ENCODE data around the gene PDLIM7.
A peak's percentile ranks its signal among the peaks of the same experiment; 100 is the strongest.

PDLIM7 gene

GRCh38 chr5:177454397-177455035 is 42.9 kb downstream of the PDLIM7 start:
- no peaks in the 10 kb centered on the region for H3K27me3 ChIP-seq (replicated peaks in 2 of 5; ENCODE audit: control insufficient read depth in 4 of 5, insufficient read depth in 5 of 5, low read length in 4 of 5)
- POLR2A ChIA-PET, result interaction anchor here (0.5 to 5.2 kb wide), 16 partner anchors 9 to 70 kb away, joined by 3 to 59 read pairs (median 4); partner anchors contain the start of genes PDLIM7, PRR7 and SLC34A1
- under 1% methylated on average over 78 of the region's 84 CpGs for WGBS (ENCODE audit: insufficient coverage)
- H3K36me3 ChIP-seq (ENCODE audit: control insufficient read depth in 4 of 4, insufficient read depth in 4 of 4, low read length in 3 of 4), result peaks cover 2 to 12% (median 4%) of the 10 kb centered on the region in 4 experiments
- H3K27ac ChIP-seq (ENCODE audit: insufficient read depth in 1 of 2, low read depth in 1 of 2, low read length in 2 of 2, poor library complexity in 1 of 2, severe bottlenecking in 2 of 2), result peak overlapping the region in 1 of 2 experiments; percentile 68
- peak overlapping the region; percentile 68 to 87 (median 77) for H3K4me3 ChIP-seq (ENCODE audit: control insufficient read depth in 1 of 7, extremely low read depth in 1 of 7, insufficient read depth in 4 of 7, low read depth in 2 of 7, low read length in 6 of 7)
- DNase-seq, result peak; percentile 88 to 92 (median 91)
- H3K4me1 ChIP-seq (ENCODE audit: control extremely low read depth in 1 of 4, control insufficient read depth in 4 of 4, insufficient read depth in 4 of 4, low read length in 3 of 4), result peaks cover 0 to 40% (median 39%) of the 10 kb centered on the region in 4 experiments
- CTCF ChIA-PET, result interaction anchor here (1.0 to 26.2 kb wide), 20 partner anchors 9 to 137 kb away, joined by 3 to 509 read pairs (median 8); partner anchors contain the start of genes DOK3, F12, GRK6 and PDLIM7
- no peaks in the 10 kb centered on the region for H3K9me3 ChIP-seq (ENCODE audit: control extremely low read depth in 1 of 5, control insufficient read depth in 4 of 5, insufficient read depth in 2 of 5, low read depth in 1 of 5, low read length in 4 of 5)

GRCh38 chr5:177453852-177454396 is 43.5 kb downstream of the PDLIM7 start:
- ChIA-PET CTCF (interaction anchor here (0.7 to 26.2 kb wide), 14 partner anchors 9 to 108 kb away, joined by 3 to 509 read pairs (median 10); partner anchors contain the start of genes F12, GRK6, PFN3 and PRR7), POLR2A (interaction anchor here (0.6 to 5.2 kb wide), 9 partner anchors 9 to 95 kb away, joined by 3 to 59 read pairs (median 4); partner anchors contain the start of gene PRR7)
- Histone ChIP-seq H3K4me1 (ENCODE audit: control extremely low read depth in 1 of 4, control insufficient read depth in 4 of 4, insufficient read depth in 4 of 4, low read length in 3 of 4) (peaks cover 0 to 40% (median 39%) of the 10 kb centered on the region in 4 experiments), H3K36me3 (ENCODE audit: control insufficient read depth in 4 of 4, insufficient read depth in 4 of 4, low read length in 3 of 4) (peaks cover 2 to 10% (median 3%) of the 10 kb centered on the region in 4 experiments), H3K4me3 (ENCODE audit: control insufficient read depth in 1 of 7, extremely low read depth in 1 of 7, insufficient read depth in 4 of 7, low read depth in 2 of 7, low read length in 6 of 7) (peak overlapping the region; percentile 27 to 87 (median 77)), H3K27me3 (replicated peaks in 2 of 5; ENCODE audit: control insufficient read depth in 4 of 5, insufficient read depth in 5 of 5, low read length in 4 of 5) (no peaks in the 10 kb centered on the region), H3K27ac (ENCODE audit: insufficient read depth in 1 of 2, low read depth in 1 of 2, low read length in 2 of 2, poor library complexity in 1 of 2, severe bottlenecking in 2 of 2) (peak overlapping the region in 1 of 2 experiments; percentile 14), H3K9me3 (ENCODE audit: control extremely low read depth in 1 of 5, control insufficient read depth in 4 of 5, insufficient read depth in 2 of 5, low read depth in 1 of 5, low read length in 4 of 5) (no peaks in the 10 kb centered on the region)
- DNase-seq, result peak; percentile 46 to 89 (median 86)
- 1% methylated on average over 22 of the region's 31 CpGs for WGBS (ENCODE audit: insufficient coverage)

- Histone ChIP-seq H3K4me3 (ENCODE audit: control insufficient read depth in 1 of 7, extremely low read depth in 1 of 7, insufficient read depth in 4 of 7, low read depth in 2 of 7, low read length in 6 of 7) (peak overlapping the region in 2 of 7 experiments; percentile 81 to 87), H3K9me3 (ENCODE audit: control extremely low read depth in 1 of 5, control insufficient read depth in 4 of 5, insufficient read depth in 2 of 5, low read depth in 1 of 5, low read length in 4 of 5) (no peaks in the 10 kb centered on the region), H3K4me1 (ENCODE audit: control extremely low read depth in 1 of 4, control insufficient read depth in 4 of 4, insufficient read depth in 4 of 4, low read length in 3 of 4) (peaks cover 0 to 47% (median 46%) of the 10 kb centered on the region in 4 experiments), H3K27ac (ENCODE audit: insufficient read depth in 1 of 2, low read depth in 1 of 2, low read length in 2 of 2, poor library complexity in 1 of 2, severe bottlenecking in 2 of 2) (no peak overlapping the region), H3K27me3 (replicated peaks in 2 of 5; ENCODE audit: control insufficient read depth in 4 of 5, insufficient read depth in 5 of 5, low read length in 4 of 5) (no peaks in the 10 kb centered on the region), H3K36me3 (ENCODE audit: control insufficient read depth in 4 of 4, insufficient read depth in 4 of 4, low read length in 3 of 4) (no peaks in the 10 kb centered on the region)
- no peak for DNase-seq
- ChIA-PET CTCF (interaction anchor here (0.7 to 26.2 kb wide), 12 partner anchors 10 to 107 kb away, joined by 3 to 509 read pairs (median 10); partner anchors contain the start of genes F12, GRK6, PFN3 and PRR7), POLR2A (interaction anchor here (0.5 to 5.2 kb wide), 7 partner anchors 8 to 427 kb away, joined by 3 to 59 read pairs (median 4); partner anchors contain the start of gene PRR7)
- 97% methylated on average over 16 of the region's 17 CpGs for WGBS (ENCODE audit: insufficient coverage)
Measured at GRCh38 chr5:177452688-177453638, 44.4 kb downstream of the PDLIM7 start.

GRCh38 chr5:177450667-177451424 is 46.6 kb downstream of the PDLIM7 start:
- H3K27ac ChIP-seq (ENCODE audit: insufficient read depth in 1 of 2, low read depth in 1 of 2, low read length in 2 of 2, poor library complexity in 1 of 2, severe bottlenecking in 2 of 2), result no peak overlapping the region
- ChIA-PET POLR2A (interaction anchor here (1.2 kb wide), 1 partner anchor 48 kb away, joined by 3 read pairs; no protein-coding TSS in a partner anchor), CTCF (interaction anchor here (1.5 to 26.2 kb wide), 6 partner anchors 9 to 62 kb away, joined by 3 to 509 read pairs (median 184); partner anchors contain the start of genes F12, GRK6, PFN3 and PRR7)
- H3K4me1 ChIP-seq (ENCODE audit: control extremely low read depth in 1 of 4, control insufficient read depth in 4 of 4, insufficient read depth in 4 of 4, low read length in 3 of 4), result peaks cover 0 to 52% (median 49%) of the 10 kb centered on the region in 4 experiments
- DNase-seq, result no peak
- H3K4me3 ChIP-seq (ENCODE audit: control insufficient read depth in 1 of 7, extremely low read depth in 1 of 7, insufficient read depth in 4 of 7, low read depth in 2 of 7, low read length in 6 of 7), result no peak overlapping the region
- no peaks in the 10 kb centered on the region for H3K27me3 ChIP-seq (replicated peaks in 2 of 5; ENCODE audit: control insufficient read depth in 4 of 5, insufficient read depth in 5 of 5, low read length in 4 of 5)
- no peaks in the 10 kb centered on the region for H3K9me3 ChIP-seq (ENCODE audit: control extremely low read depth in 1 of 5, control insufficient read depth in 4 of 5, insufficient read depth in 2 of 5, low read depth in 1 of 5, low read length in 4 of 5)
- no peaks in the 10 kb centered on the region for H3K36me3 ChIP-seq (ENCODE audit: control insufficient read depth in 4 of 4, insufficient read depth in 4 of 4, low read length in 3 of 4)
- 95% methylated on average over 5 of the region's 10 CpGs for WGBS (ENCODE audit: insufficient coverage)

GRCh38 chr5:177449140-177450061 is 48.0 kb downstream of the PDLIM7 start:
- Histone ChIP-seq H3K9me3 (ENCODE audit: control extremely low read depth in 1 of 5, control insufficient read depth in 4 of 5, insufficient read depth in 2 of 5, low read depth in 1 of 5, low read length in 4 of 5) (no peaks in the 10 kb centered on the region), H3K4me1 (ENCODE audit: control extremely low read depth in 1 of 4, control insufficient read depth in 4 of 4, insufficient read depth in 4 of 4, low read length in 3 of 4) (peaks cover 0 to 56% (median 38%) of the 10 kb centered on the region in 4 experiments), H3K4me3 (ENCODE audit: control insufficient read depth in 1 of 7, extremely low read depth in 1 of 7, insufficient read depth in 4 of 7, low read depth in 2 of 7, low read length in 6 of 7) (no peak overlapping the region), H3K27me3 (replicated peaks in 2 of 5; ENCODE audit: control insufficient read depth in 4 of 5, insufficient read depth in 5 of 5, low read length in 4 of 5) (no peaks in the 10 kb centered on the region), H3K36me3 (ENCODE audit: control insufficient read depth in 4 of 4, insufficient read depth in 4 of 4, low read length in 3 of 4) (no peaks in the 10 kb centered on the region), H3K27ac (ENCODE audit: insufficient read depth in 1 of 2, low read depth in 1 of 2, low read length in 2 of 2, poor library complexity in 1 of 2, severe bottlenecking in 2 of 2) (no peak overlapping the region)
- 94% methylated on average over 14 of the region's 18 CpGs for WGBS (ENCODE audit: insufficient coverage)
- no peak for DNase-seq
- ChIA-PET POLR2A (interaction anchor here (0.9 kb wide), 1 partner anchor 9 kb away, joined by 6 read pairs; no protein-coding TSS in a partner anchor), CTCF (interaction anchor here (1.1 to 26.2 kb wide), 7 partner anchors 9 to 60 kb away, joined by 3 to 509 read pairs (median 3); partner anchors contain the start of genes F12, GRK6, PFN3 and SLC34A1)

All from common myeloid progenitor, CD34-positive (primary cell).